GM12864 (cell line): ENCODE measurements around the gene ALDH1B1.

Experiments used
- DNase-seq: peaks from one replicate; pipeline ENCODE4 v3.0.0-alpha.2; 2011; ENCODE audit warnings: low read depth
- H3K4me3 ChIP-seq: 2 replicates; pipeline ENCODE4 v1.5.1; 2011; ENCODE audit warnings: mild to moderate bottlenecking, low read depth, low read length, control low read depth
- TF ChIP-seq, protein P1 (sequence below): IDR thresholded peaks from 2 replicates; pipeline ENCODE4 v1.5.1; 2011; ENCODE audit warnings: low read depth, mild to moderate bottlenecking, moderate library complexity, low read length, control low read depth, inconsistent platforms; ENCODE audit errors: missing control alignments

Gene ALDH1B1

GRCh38 chr9:38404314-38404713, 11.8 kb downstream of the ALDH1B1 start:
- TF ChIP-seq, protein P1, sequence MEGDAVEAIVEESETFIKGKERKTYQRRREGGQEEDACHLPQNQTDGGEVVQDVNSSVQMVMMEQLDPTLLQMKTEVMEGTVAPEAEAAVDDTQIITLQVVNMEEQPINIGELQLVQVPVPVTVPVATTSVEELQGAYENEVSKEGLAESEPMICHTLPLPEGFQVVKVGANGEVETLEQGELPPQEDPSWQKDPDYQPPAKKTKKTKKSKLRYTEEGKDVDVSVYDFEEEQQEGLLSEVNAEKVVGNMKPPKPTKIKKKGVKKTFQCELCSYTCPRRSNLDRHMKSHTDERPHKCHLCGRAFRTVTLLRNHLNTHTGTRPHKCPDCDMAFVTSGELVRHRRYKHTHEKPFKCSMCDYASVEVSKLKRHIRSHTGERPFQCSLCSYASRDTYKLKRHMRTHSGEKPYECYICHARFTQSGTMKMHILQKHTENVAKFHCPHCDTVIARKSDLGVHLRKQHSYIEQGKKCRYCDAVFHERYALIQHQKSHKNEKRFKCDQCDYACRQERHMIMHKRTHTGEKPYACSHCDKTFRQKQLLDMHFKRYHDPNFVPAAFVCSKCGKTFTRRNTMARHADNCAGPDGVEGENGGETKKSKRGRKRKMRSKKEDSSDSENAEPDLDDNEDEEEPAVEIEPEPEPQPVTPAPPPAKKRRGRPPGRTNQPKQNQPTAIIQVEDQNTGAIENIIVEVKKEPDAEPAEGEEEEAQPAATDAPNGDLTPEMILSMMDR = no peak
- H3K4me3 ChIP-seq = no peak overlapping the region
- DNase-seq = no peak

DNA sequence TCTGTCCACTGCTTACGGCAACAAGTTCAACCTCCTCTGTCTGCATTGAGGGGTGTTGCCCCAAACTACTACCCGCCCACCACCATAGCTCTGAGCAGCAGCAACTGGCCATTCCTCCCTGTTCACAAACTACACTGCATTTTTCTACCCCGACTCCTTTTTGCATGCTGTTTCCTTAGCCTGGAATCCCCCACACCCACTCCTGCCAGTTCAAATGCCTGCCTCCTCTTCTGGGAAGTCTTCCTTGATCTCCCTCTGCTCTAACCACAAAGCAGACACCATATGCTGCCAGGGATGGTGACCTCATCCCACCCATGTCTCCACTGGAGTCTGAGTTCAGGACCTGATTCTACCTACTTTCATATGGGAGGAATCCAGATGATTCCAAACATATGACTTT, 13.3 kb downstream of the ALDH1B1 start:
- no peak for DNase-seq
- TF ChIP-seq, protein P1 = no peak
- no peak overlapping the region for H3K4me3 ChIP-seq

- no peak for DNase-seq
- TF ChIP-seq, protein P1 = no peak
- H3K4me3 ChIP-seq = no peak overlapping the region
Observed at GRCh38 chr9:38406476-38407186, 14.1 kb downstream of the ALDH1B1 start.

GRCh38 chr9:38408719-38409118, 16.2 kb downstream of the ALDH1B1 start:
- TF ChIP-seq, protein P1 = no peak
- DNase-seq = no peak
- no peak overlapping the region for H3K4me3 ChIP-seq

DNA sequence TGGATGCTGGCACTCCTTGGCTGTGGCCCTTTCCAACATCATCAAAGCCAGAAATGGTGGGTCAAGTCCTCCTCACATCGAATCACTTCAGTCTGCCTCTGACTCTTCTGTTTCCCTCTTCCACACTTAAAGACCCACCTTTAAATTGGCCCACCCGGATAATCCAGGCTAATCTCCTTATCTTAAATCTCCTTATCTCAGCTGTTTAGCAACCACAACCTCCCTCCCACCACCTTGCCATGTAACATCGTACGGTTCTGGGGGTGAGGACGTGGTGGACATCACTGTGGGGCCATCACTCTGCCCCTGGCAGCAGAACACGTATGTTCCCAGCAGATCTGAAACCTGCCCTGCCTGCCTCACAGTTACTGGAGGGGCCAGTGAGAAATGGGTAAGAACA, 20.2 kb downstream of the ALDH1B1 start:
- H3K4me3 ChIP-seq = no peak overlapping the region
- no peak for DNase-seq
- TF ChIP-seq, protein P1 = no peak

DNA sequence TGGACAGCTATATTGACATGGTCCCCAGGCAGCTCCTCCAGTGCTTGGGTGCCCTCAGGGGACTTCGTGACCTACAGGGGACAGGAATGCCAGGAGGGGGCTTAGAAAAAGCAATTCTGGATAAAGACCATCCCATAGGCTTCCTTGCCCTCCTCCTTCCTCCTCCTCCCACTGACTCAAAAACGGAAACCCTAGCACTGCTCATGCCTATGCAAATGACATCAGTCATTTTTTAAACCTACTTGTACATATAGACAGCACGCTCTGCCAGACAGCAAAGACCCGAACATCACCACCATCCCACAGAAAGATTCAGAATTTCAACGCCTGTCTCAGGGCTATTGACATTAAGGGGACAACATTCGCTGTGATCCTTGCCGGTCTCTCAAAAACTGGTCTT, 20.8 kb downstream of the ALDH1B1 start:
- no peak for DNase-seq
- H3K4me3 ChIP-seq = no peak overlapping the region
- TF ChIP-seq, protein P1 = no peak
